ENCODE data around the gene THSD7B.

DNA sequence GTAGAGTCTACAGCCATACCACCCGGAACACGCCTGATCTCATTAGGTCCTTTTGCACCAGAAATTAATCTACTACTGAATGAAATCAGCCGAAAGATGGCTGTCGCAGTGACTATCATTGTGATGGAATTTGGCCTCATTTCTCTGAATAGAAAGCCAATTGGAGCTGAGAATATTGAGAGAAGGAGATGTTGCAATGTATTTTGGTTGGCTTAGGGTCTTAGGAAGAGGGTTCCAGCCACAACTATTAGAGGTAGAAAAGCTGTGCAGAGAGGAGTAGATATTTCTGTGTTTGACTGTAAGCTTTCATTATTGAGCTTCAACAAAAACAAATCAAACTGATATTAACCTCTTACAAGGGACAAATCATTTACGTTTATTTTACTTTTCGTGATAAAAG lies 98.1 kb downstream of the THSD7B start:
- TF ChIP-seq POLR2AphosphoS5 (IDR thresholded peaks at IDR 0.05): no peak
- TF ChIP-seq, protein P1, sequence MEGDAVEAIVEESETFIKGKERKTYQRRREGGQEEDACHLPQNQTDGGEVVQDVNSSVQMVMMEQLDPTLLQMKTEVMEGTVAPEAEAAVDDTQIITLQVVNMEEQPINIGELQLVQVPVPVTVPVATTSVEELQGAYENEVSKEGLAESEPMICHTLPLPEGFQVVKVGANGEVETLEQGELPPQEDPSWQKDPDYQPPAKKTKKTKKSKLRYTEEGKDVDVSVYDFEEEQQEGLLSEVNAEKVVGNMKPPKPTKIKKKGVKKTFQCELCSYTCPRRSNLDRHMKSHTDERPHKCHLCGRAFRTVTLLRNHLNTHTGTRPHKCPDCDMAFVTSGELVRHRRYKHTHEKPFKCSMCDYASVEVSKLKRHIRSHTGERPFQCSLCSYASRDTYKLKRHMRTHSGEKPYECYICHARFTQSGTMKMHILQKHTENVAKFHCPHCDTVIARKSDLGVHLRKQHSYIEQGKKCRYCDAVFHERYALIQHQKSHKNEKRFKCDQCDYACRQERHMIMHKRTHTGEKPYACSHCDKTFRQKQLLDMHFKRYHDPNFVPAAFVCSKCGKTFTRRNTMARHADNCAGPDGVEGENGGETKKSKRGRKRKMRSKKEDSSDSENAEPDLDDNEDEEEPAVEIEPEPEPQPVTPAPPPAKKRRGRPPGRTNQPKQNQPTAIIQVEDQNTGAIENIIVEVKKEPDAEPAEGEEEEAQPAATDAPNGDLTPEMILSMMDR (IDR thresholded peaks at IDR 0.05): no peak
- no peak for TF ChIP-seq EP300 (IDR thresholded peaks at IDR 0.05; ENCODE audit: low read depth)
